T follicular helper cell (primary cell): ENCODE results near the gene FES.
A peak's percentile ranks its signal among the peaks of the same experiment; 100 is the strongest.

Experiments used
- DNase-seq: peaks from one replicate; pipeline ENCODE4 v3.0.0-alpha.2; 2020; ENCODE audit warnings: low read depth

Gene FES

GRCh38 chr15:90930861-90931574 lies 46.7 kb downstream of the FES start:
- DNase-seq: no peak

- no peak for DNase-seq
Measured at GRCh38 chr15:90931575-90931827, 47.2 kb downstream of the FES start.

DNA sequence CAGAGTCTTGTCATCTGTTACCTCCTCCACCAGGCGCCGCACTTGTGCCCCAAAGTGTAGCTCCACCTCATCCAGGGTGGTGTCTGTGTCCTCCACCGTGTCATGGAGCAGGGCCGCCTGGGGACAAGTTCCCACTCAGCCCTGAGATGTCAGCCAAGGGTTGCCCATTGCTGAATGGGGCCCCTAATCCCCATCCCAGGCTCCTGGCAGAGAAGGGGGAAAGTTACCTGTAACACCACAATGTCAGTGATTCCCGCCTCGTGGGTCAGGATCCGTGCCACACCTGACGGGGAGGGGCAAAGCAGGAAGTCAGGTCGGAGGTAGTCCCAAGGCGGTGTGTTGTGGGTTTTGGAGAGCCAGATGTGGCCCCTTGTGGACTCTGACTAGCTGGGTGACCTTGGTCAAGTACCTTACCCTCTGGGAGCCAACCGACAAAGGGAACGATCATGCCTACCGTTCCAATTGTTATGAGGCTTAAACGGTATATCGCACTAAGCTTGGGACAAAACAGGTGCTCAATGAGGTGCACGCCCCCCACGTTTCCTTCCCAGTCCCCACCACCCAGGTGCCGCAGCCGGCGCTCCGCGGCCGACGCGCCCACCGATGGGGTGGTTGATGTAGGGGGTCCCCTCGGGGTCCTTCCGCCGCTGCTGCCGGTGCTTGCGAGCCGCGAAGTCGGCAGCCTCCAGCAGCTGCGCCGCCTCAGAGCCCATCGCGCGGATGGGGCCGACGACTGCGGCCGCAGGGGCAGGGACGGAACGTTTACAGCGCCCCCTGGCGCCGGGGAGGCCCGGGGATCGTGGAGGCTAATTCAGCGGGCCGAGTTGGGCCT lies 47.7 kb downstream of the FES start, which contains the start of gene HDDC3:
Gene HDDC3 (minus strand): TSS at position 722 of the 832 bp plus-strand sequence. CDS start 9 bp downstream, at position 713.
- DNase-seq: peak; percentile 81

DNA sequence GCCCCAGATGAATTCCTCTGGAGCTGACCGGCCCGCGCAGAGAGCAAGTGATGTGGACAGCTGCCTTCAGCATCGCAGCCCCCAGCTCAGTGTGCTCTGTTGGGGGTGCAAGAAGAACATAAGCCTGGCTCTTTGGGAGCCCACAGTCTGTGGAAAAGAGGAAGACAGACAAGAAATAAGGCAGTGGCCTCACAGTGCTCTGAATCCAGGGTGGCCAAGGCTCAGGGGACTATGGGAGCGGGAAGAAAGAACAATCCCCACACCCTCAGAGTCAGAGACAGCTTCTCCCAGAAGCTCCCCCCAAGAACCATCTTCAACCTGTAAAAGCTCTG lies 48.3 kb downstream of the FES start:
- DNase-seq: no peak

- no peak for DNase-seq
Measured at GRCh38 chr15:90933301-90933700, 49.0 kb downstream of the FES start.

- DNase-seq: peak; percentile 76
Measured at GRCh38 chr15:90934256-90934948, 50.1 kb downstream of the FES start.

DNA sequence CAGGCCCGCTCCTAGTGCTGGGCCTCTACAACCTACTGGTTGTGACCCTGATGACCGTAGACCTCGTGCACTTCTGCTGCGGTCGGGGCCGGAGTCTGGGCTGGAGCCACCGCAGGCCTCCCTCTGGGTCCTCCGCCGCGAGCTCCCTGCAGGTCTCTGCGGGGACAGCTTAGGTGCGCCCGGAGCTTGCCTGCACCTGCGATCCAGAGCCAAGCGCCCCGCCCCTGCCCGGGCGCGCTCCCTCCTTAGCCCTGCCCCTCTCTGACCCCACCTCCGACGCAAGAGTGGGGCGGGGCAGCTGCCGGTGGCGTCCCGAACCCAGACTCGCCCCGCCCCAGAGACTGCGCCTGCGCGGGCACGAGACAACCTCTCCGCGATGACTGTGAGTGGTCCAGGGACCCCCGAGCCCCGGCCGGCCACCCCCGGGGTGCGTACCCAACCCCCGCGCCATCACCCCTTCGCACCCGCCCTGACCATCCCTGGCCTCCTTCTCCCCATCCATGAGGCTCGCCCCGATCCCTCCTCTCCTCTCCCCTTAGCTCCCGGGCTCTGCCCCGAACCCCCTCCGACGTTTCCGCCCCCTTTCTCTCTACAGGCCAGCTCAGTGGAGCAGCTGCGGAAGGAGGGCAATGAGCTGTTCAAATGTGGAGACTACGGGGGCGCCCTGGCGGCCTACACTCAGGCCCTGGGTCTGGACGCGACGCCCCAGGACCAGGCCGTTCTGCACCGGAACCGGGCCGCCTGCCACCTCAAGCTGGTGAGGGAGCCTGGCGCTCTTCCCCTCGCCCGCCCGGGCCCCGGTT lies 50.8 kb downstream of the FES start, which contains the start of gene UNC45A:
Gene UNC45A (plus strand): TSS at position 337 of the 803 bp plus-strand sequence. CDS start 40 bp downstream, at position 377.
- peak; percentile 95 for DNase-seq

GRCh38 chr15:90936823-90937222 lies 52.5 kb downstream of the FES start:
- no peak for DNase-seq

- no peak for DNase-seq
Measured at GRCh38 chr15:90938261-90938660, 54.0 kb downstream of the FES start.

DNA sequence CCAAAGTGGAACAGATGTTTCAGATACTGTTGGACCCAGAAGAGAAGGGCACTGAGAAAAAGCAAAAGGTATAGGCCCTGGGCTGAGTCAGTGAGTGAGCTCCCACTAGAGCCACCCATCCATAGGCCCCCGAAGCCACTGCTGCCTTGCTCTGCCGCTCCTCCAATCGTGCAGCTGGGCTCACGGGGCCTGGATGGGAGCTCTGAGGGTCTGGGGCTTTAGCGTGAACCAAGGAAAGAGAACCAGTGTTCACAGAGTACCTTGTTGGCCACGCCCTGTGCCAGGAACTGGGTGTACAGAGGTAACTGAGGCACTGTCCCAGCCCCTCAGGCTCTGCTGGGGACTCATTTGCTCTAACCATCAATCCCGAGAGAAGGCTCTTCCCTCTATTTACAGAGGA lies 55.5 kb downstream of the FES start:
- no peak for DNase-seq

DNA sequence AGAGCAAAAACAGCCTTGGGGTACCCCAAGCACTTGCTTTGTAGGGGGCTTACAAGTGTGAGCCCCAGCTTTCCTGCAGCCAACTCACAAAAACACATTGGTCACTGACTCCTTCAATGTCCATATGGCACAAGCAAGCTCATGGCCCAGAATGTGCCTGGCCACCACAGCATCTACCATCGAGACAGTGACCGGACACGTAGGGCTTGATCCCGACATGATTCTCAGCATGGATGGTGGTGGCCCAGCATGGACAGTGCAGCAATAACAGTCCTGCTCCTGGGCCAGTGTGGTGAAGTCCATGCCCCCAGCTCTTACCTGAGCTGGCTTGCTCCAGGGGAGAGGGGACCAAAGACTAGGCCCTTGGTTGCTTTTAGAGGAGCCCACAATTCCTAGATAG lies 56.7 kb downstream of the FES start:
- no peak for DNase-seq

GRCh38 chr15:90942354-90943120 lies 58.2 kb downstream of the FES start:
- DNase-seq: no peak

GRCh38 chr15:90945091-90945490 lies 60.8 kb downstream of the FES start:
- no peak for DNase-seq
